ENCODE results near the gene CCDC40.
A peak's percentile ranks its signal among the peaks of the same experiment; 100 is the strongest.

The CCDC40 gene

GRCh38 chr17:80147035-80147822 lies 110.8 kb downstream of the CCDC40 start, which contains the start of gene EIF4A3:
EIF4A3 (minus strand) TSS chr17:80147128; CDS start chr17:80146961, 167 bp downstream.
- Histone ChIP-seq H3K27me3 (ENCODE audit: control insufficient read depth in 1 of 2, insufficient read depth in 2 of 2, low read length in 2 of 2) (no peaks in the 10 kb centered on the region), H3K9me3 (ENCODE audit: control insufficient read depth in 1 of 2, low read length in 2 of 2) (no peaks in the 10 kb centered on the region), H3K4me3 (ENCODE audit: low read depth in 1 of 2, low read length in 2 of 2) (peak within 1 kb of the TSS; percentile 83 to 88), H3K9ac (ENCODE audit: low read depth in 1 of 2, low read length in 2 of 2) (peak within 1 kb of the TSS; percentile 83 to 87), H3K4me1 (ENCODE audit: control insufficient read depth in 1 of 2, insufficient read depth in 2 of 2, low read length in 2 of 2) (peaks cover 21 to 25% of the 10 kb centered on the region in 2 donors), H3K36me3 (ENCODE audit: control insufficient read depth in 1 of 2, insufficient read depth in 2 of 2, low read length in 2 of 2) (peaks cover 8 to 22% of the 10 kb centered on the region in 2 donors), H3K27ac (ENCODE audit: low read depth, low read length) (peak within 1 kb of the TSS; percentile 89)
